Right ventricle myocardium superior (tissue), 1 donor: ENCODE results near the gene SSRP1. TPM values are rescaled to one million over a fixed set of nuclear protein-coding genes. Genes with fewer than 3 reads are reported as not detected.
A peak's percentile ranks its signal among the peaks of the same experiment; 100 is the strongest.
"Not testable (repeated sequence)": the region's sequence is repeated elsewhere in the genome, so short reads cannot be mapped to it uniquely, and the experiment has no call there.

ENCODE experiments used
- ATAC-seq: fragments of 200-7000 bp; cut with Tn5 transposase; one replicate; pipeline ENCODE4 v1.9.1; 2020; ENCODE audit warnings: mild to moderate bottlenecking; ENCODE audit not compliant: poor library complexity
- DNase-seq: peaks from one replicate; pipeline ENCODE4 v3.0.0-alpha.2; 2020
- intact Hi-C: fragments of 100-400 bp; cut with DNase I; formaldehyde crosslinking; loops from one replicate; pipeline ENCODE4 v1.11.2; 2022
- long read RNA-seq: library from polyadenylated mRNA; unstranded; transcript quantifications from one replicate; pipeline ENCODE4 v2.0.0, GENCODE V29; 2021
- total RNA-seq: library from RNA; stranded (reverse); fragmentation: NEBNext Ultra II Directional; extraction: Animal tissue kit (Norgen Biotek cat#: 25700); gene quantifications from one replicate; pipeline ENCODE4 v1.2.1, GENCODE V29; 2021
- donor health status: DM: no; HTN: yes; CAD: no; lungs with severe emphysema.

The SSRP1 gene
- 36.3 TPM for total RNA-seq
- long read RNA-seq, transcript SSRP1-201 (17 exons, 2,819 nt) = major isoform, 53 of 65 reads
- long read RNA-seq, partial matches to known transcripts = 9 of 65 reads
- long read RNA-seq, other reads (novel, unspliced or antisense) = 3 of 65 reads

- intact Hi-C loops = no loop called here
- DNase-seq (peak; percentile 94), ATAC-seq (peak; percentile 99)
Measured at GRCh38 chr11:57335343-57336110, at the start of gene SSRP1. TSS of gene SSRP1 (minus strand) at chr11:57335892. CDS start at chr11:57335121, 771 bp downstream.

DNA sequence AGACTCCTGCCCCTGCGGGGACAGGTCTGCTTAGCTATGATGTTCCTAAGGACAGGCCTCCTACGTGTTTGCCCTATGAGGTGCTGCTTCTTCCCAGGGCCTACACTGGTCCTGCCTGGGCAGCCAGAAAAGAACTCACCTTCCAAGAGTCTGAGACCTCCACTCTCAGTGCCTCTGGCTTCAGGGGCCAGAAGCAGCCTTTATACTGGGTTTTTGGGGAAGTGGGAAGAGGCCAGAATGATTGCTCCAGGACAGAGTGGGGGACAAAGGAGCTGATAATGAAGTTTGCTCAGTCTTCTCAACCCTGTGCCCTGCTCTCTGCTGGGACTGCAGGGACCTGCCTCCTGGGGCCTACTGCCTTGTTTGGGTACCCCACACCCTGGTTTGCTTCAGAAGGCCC lies 45.3 kb upstream of the SSRP1 start, which contains the start of gene PRG3:
Gene PRG3 (minus strand): TSS at position 176 of the 400 bp plus-strand sequence. CDS start 442 bp downstream, outside the sequence.
- DNase-seq = no peak
- no peak for ATAC-seq
- intact Hi-C loops = no loop called here

DNA sequence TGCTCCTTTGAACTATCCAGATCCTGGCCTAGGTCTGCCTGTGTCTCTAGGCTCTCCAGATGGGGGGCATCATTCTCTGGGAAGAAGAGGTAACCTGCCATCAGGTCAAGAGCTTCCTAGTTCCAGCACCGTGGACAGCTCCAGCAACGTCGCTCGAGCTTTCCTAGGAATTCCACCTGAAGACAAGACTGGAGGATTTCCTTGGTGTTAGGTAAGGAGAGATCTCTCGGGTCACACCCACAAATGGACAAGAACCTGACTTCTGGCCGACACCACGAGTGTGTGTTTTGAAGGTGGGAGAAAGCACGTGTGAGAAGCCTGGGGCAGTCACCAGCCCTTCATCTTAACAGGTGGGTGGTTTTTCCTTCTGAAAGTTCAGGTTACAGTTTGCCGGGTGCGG lies 44.0 kb upstream of the SSRP1 start:
- DNase-seq (no peak), ATAC-seq (no peak)
- intact Hi-C loops = no loop called here

- ATAC-seq = no peak
- intact Hi-C loops = no loop called here
- no peak for DNase-seq
Measured at GRCh38 chr11:57378186-57378585, 42.5 kb upstream of the SSRP1 start.

- ATAC-seq (no peak), DNase-seq (no peak)
- intact Hi-C loops = no loop called here
Measured at GRCh38 chr11:57377107-57377506, 41.4 kb upstream of the SSRP1 start.

DNA sequence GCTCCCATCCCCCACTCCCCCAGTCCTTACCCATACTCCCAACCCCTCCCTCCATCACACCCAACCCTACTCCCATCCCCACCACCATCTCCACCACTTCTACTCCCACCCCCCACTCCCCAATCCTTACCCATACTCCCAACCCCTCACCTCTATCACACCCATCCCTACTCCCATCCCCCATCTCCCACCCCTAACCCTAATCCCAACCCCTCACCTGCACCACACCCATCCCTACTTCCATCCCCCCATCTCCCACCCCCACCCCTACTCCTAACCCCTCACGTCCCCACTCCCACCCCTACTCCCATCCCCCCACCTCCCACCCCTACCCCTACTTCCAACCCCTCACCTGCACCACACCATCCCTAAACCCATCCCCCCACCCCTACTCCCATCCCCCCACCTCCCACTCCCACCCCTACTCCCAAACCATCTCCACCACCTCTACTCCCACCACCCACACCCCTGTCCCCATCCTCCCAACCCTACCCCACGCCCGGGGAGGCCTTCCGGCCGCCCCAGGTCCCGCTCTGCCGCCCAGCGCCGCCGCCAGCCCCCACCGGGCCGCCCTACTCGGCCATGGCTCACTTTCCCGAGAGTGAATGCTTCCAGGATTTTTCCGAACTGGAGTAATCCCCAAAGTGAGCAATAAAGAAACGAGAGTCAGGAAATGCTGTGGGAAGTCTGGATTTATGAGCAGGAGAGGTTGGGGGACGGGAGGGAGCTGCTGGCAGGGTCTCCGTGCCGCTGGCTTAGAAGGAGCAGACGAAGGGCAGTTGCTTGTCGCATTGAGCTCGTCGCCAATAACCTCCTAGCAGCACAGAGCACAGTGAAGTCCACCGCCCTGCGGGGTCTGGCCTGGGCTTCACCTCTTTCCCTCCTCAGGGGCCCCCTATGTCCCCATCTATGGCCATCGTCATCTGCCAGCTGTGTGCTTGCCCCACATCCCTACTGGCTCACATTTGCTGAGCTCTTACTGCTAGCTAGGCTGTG lies 40.7 kb upstream of the SSRP1 start:
- ATAC-seq (no peak), DNase-seq (no peak)
- intact Hi-C loops = no loop called here

DNA sequence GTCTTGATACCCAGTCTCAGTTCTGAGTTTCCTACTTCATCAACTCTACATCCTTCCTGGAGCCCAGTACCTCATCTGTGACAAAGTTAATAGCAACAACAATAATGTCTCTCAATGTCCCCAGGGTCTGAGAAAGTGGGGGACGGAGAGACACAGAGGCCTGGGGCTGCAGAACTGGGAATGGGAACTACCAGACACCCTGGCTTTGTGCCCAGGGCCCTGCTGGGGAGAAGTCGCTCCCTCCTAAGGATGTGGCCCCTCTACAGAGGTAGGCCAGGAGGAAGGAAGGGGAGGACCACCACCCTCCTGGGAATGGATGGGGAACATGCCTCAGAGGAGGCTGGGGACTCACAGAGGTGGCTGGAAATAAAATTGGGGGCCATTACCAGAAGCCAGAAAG lies 39.8 kb upstream of the SSRP1 start:
- no peak for DNase-seq
- intact Hi-C loops = no loop called here
- ATAC-seq = no peak

- ATAC-seq = no peak
- intact Hi-C loops = no loop called here
- DNase-seq = no peak
Measured at GRCh38 chr11:57374966-57375365, 39.3 kb upstream of the SSRP1 start.

- ATAC-seq (peak; percentile 38), DNase-seq (no peak)
- intact Hi-C loops = no loop called here
Measured at GRCh38 chr11:57373146-57373545, 37.5 kb upstream of the SSRP1 start.

DNA sequence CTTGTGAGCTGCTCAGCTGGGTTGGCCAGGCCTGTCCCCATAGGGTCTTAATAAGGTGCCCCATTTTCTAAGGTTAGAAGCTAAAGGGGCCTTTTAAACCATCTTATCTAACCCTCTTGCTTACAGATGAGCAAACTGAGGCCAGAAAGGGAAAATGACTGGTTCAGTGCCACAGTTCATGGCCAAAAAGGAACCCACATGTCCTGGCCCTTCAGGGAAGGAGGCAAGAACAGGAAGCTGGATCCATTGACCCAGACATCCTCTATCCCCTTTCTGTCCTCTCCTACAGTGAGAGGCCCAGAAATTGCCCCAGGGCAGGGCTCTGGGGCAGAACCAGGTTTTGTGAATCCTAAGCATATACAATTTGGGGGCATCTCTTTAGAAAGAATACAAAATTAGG lies 35.2 kb upstream of the SSRP1 start:
- intact Hi-C loops = no loop called here
- no peak for DNase-seq
- no peak for ATAC-seq

- DNase-seq (no peak), ATAC-seq (no peak)
- intact Hi-C loops = no loop called here
Measured at GRCh38 chr11:57370251-57370650, 34.6 kb upstream of the SSRP1 start.

DNA sequence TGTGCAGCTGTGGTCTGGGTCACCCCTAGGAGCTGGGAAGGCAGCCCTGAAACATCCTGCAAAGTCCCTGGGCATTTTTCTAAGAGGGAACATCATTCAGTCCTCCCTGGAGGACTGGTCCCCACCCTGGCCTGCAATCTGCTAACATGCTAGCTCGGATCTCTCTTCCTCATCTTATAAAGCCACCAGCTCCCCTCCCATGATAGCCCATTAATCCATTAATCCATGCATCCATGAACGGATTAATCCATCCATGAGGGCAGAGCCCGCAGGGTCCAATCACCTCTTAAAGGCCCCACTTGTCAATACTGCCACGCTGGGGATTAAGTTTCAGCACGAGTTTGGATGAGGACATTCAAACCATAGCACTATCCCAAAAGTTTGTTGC lies 33.1 kb upstream of the SSRP1 start:
- intact Hi-C loops = no loop called here
- ATAC-seq (no peak), DNase-seq (no peak)

GRCh38 chr11:57368106-57368844 lies 32.6 kb upstream of the SSRP1 start:
- intact Hi-C loops = no loop called here
- DNase-seq = no peak
- ATAC-seq = no peak

GRCh38 chr11:57364851-57365660 lies 29.4 kb upstream of the SSRP1 start:
- ATAC-seq (no peak), DNase-seq (no peak)
- intact Hi-C loops = no loop called here

DNA sequence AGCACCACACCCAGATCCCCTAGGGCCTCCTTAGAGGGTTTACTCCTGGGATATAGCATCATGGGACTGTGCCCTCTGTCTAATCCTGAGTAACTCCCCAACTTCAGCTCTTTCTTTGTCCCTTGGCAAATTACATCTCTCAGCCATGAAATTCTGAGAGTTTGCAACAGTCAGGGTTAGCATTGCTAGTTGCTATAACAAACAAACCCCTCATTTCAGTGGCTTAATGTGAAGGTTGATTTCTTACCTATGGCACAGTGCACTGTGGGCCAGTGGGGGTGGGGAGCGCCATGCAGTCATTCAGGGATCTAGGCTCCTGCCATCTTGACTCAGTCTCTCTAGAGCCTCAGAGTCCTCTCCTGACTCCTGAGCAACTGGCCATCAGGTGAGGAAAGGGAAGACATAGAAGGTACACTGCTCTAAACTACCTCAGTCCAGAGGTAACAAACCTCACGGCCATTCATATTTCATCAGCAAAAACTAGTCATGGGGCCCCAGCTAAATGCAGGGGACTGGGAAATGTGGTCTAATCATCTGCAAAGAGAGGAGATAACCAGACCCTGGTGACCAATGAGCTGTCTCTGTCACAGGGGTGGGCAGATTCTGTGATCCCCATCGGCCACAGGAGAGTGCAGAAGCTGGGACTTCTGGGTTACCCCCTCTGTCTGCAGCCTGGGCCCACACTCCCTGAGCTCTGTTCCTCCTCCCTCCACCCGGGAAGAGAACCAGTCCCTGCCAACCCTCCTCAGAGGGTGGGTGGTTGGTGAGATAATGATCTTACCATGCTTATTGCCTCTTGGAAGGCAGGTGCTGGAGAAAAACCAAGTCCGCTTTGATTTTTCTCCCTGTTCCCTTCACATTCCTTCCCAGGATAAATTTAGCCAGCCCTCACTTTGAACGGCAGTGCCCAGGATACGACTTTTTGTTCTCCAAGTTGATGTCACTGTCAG lies 27.7 kb upstream of the SSRP1 start:
- DNase-seq (no peak), ATAC-seq (no peak)
- intact Hi-C loops = no loop called here

GRCh38 chr11:57361926-57362325 lies 26.2 kb upstream of the SSRP1 start:
- no peak for ATAC-seq
- DNase-seq = no peak
- intact Hi-C loops = no loop called here

GRCh38 chr11:57361420-57361819 lies 25.7 kb upstream of the SSRP1 start:
- DNase-seq, intact Hi-C loops, ATAC-seq: not testable (repeated sequence)
